ENCODE measurements around the gene SPATS2L. TPM values are rescaled to one million over a fixed set of nuclear protein-coding genes. Genes with fewer than 3 reads are reported as not detected.

SPATS2L gene
- total RNA-seq, 1 donor from 2014 or later, result 29.1 TPM

DNA sequence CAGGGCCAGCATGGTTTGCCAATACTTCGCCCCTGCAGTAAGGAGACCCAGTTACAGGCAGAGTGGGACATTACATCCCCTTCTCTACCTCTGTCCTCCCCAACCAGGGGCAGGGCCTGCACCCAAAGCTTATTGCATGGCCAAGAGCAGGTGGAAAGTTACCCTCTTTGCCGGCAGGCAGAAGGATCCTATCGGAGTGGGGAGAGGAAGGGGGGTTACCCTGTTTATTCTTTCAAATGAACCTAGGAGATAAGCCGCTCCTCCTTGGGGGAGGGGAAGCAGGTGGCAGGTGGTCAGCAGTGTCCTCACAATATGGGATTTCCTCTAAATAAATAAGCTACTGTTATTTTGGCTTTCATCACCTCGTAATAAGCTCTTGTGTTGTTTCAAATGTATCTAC, 53.9 kb downstream of the SPATS2L start:
- H2AFZ ChIP-seq (replicated peaks), result no peak overlapping the region
- Mint-ChIP-seq H3K27ac (no peak overlapping the region), H3K4me1 (peaks cover 54% of the 10 kb centered on the region), H3K9me3 (no peaks in the 10 kb centered on the region), H3K4me3 (no peak overlapping the region), H3K36me3 (no peaks in the 10 kb centered on the region), H3K27me3 (ENCODE audit: insufficient read depth, low read depth) (no peaks in the 10 kb centered on the region)
- TF ChIP-seq EZH2phosphoT487 (IDR thresholded peaks at IDR 0.05) (no peak), EZH2 (IDR thresholded peaks at IDR 0.05) (no peak)
- TF ChIP-seq, protein P1, sequence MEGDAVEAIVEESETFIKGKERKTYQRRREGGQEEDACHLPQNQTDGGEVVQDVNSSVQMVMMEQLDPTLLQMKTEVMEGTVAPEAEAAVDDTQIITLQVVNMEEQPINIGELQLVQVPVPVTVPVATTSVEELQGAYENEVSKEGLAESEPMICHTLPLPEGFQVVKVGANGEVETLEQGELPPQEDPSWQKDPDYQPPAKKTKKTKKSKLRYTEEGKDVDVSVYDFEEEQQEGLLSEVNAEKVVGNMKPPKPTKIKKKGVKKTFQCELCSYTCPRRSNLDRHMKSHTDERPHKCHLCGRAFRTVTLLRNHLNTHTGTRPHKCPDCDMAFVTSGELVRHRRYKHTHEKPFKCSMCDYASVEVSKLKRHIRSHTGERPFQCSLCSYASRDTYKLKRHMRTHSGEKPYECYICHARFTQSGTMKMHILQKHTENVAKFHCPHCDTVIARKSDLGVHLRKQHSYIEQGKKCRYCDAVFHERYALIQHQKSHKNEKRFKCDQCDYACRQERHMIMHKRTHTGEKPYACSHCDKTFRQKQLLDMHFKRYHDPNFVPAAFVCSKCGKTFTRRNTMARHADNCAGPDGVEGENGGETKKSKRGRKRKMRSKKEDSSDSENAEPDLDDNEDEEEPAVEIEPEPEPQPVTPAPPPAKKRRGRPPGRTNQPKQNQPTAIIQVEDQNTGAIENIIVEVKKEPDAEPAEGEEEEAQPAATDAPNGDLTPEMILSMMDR (IDR thresholded peaks at IDR 0.05), result no peak
- no peaks in the 10 kb centered on the region for H3K27me3 ChIP-seq
- H3F3A ChIP-seq (ENCODE audit: low read depth), result no peaks in the 10 kb centered on the region
- H3K4me3 ChIP-seq, result no peak overlapping the region
- peak; percentile 24 for DNase-seq (ENCODE audit: low spot score)
- H3K27ac ChIP-seq, result no peak overlapping the region
- H3K4me1 ChIP-seq, result peaks cover 33% of the 10 kb centered on the region
- H3K9ac ChIP-seq, result no peak overlapping the region
- peaks cover 2% of the 10 kb centered on the region for H3K79me2 ChIP-seq (ENCODE audit: low read depth)
- H3K4me2 ChIP-seq, result peak overlapping the region; percentile 7
- H4K20me1 ChIP-seq (ENCODE audit: low read depth), result no peaks in the 10 kb centered on the region
- no peaks in the 10 kb centered on the region for H3K36me3 ChIP-seq
- no peaks in the 10 kb centered on the region for H3K9me3 ChIP-seq (ENCODE audit: low read depth)

DNA sequence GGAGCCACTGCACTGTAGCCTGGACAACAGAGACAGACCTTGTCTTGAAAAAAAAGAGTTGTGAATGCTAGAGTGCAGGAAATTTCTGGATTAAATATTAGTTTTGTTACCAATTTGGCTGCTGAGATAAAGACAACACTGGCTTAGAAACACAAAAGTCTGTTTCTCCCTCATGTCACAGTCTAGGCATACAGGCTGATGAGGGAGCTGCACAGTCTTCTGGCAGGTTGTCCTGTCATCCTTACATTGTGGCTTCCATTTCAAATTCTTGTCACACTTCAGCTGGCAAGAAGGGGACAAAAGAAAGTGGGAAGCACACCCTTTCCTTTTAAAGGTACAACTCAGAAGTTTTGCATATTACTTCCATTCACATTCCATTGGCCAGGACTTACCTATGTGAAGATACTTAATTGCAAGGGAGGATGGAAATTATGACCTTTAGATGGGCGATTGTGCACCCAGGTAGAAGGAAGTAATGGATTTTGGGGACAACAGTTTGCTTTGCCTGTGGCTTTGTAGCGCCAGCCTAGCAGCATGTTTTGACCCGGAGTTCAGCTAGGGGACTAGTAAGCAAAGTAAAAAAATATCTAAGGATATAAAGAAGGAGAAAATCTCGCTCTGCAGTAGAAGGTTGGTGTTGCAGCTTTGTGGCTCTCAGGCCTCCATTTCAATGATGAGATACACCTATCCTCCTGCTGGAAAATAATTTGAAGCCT, 55.9 kb downstream of the SPATS2L start:
- Histone ChIP-seq H3K4me1 (peaks cover 26% of the 10 kb centered on the region), H3K9ac (no peak overlapping the region), H3K36me3 (no peaks in the 10 kb centered on the region), H2AFZ (replicated peaks) (no peak overlapping the region), H3F3A (ENCODE audit: low read depth) (no peaks in the 10 kb centered on the region), H4K20me1 (ENCODE audit: low read depth) (no peaks in the 10 kb centered on the region), H3K4me3 (no peak overlapping the region), H3K79me2 (ENCODE audit: low read depth) (no peaks in the 10 kb centered on the region), H3K27me3 (no peaks in the 10 kb centered on the region), H3K9me3 (ENCODE audit: low read depth) (no peaks in the 10 kb centered on the region), H3K4me2 (no peak overlapping the region), H3K27ac (no peak overlapping the region)
- peaks cover 49% of the 10 kb centered on the region for H3K4me1 Mint-ChIP-seq
- H3K27ac Mint-ChIP-seq, result no peak overlapping the region
- H3K9me3 Mint-ChIP-seq, result no peaks in the 10 kb centered on the region
- no peak overlapping the region for H3K4me3 Mint-ChIP-seq
- DNase-seq (ENCODE audit: low spot score), result no peak
- H3K27me3 Mint-ChIP-seq (ENCODE audit: insufficient read depth, low read depth), result peaks cover 2% of the 10 kb centered on the region
- TF ChIP-seq EZH2phosphoT487 (IDR thresholded peaks at IDR 0.05), result no peak
- TF ChIP-seq, protein P1 (IDR thresholded peaks at IDR 0.05), result no peak
- TF ChIP-seq EZH2 (IDR thresholded peaks at IDR 0.05), result no peak
- H3K36me3 Mint-ChIP-seq, result peaks cover 2% of the 10 kb centered on the region

DNA sequence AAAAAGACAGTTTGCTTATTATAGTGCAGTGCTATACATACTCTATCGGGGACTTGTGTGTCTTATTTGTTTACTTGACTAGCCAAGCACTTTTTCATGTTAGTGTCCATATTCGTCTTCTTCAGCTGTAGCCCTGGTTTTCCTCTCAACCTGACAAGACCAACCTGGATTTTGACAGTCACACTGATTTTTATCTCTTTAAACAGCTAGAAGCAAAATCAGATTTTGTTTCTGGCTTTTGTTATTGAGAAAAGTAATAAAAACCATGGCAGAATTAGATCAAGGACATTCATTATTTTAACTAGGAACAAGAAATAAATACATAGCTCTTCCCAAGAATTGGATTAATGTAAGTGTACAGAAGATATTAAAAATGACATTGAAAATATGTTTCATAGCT, 56.8 kb downstream of the SPATS2L start:
- Histone ChIP-seq H3K9ac (no peak overlapping the region), H3K4me3 (no peak overlapping the region), H3F3A (ENCODE audit: low read depth) (no peaks in the 10 kb centered on the region), H3K4me1 (peaks cover 28% of the 10 kb centered on the region), H3K9me3 (ENCODE audit: low read depth) (no peaks in the 10 kb centered on the region), H4K20me1 (ENCODE audit: low read depth) (no peaks in the 10 kb centered on the region), H2AFZ (replicated peaks) (no peak overlapping the region), H3K79me2 (ENCODE audit: low read depth) (no peaks in the 10 kb centered on the region), H3K36me3 (no peaks in the 10 kb centered on the region), H3K27me3 (no peaks in the 10 kb centered on the region), H3K27ac (no peak overlapping the region), H3K4me2 (no peak overlapping the region)
- no peak for DNase-seq (ENCODE audit: low spot score)
- H3K4me3 Mint-ChIP-seq, result no peak overlapping the region
- no peak overlapping the region for H3K27ac Mint-ChIP-seq
- H3K27me3 Mint-ChIP-seq (ENCODE audit: insufficient read depth, low read depth), result peaks cover 2% of the 10 kb centered on the region
- no peaks in the 10 kb centered on the region for H3K9me3 Mint-ChIP-seq
- peaks cover 54% of the 10 kb centered on the region for H3K4me1 Mint-ChIP-seq
- no peak for TF ChIP-seq EZH2phosphoT487 (IDR thresholded peaks at IDR 0.05)
- TF ChIP-seq, protein P1 (IDR thresholded peaks at IDR 0.05), result no peak
- no peak for TF ChIP-seq EZH2 (IDR thresholded peaks at IDR 0.05)
- H3K36me3 Mint-ChIP-seq, result peaks cover 2% of the 10 kb centered on the region
